Body of pancreas (tissue), 4 donors: ENCODE results near the gene HDAC2.

ENCODE experiments used
- CTCF ChIP-seq, 7 experiments: fragments of 450-650 bp in 4 of 7; fragments of 200-600 bp in 3 of 7; sonication (generic) in 3 of 7; IDR thresholded peaks; one replicate each; pipeline ENCODE4 v1.5.1; 2016 to 2019; ENCODE audit warnings: antibody characterized with exemption in 7 of 7
- POLR2A ChIP-seq, 3 donors: fragments of 450-650 bp; IDR thresholded peaks; one replicate each; pipeline ENCODE4 v1.6.1; 2016; ENCODE audit warnings: antibody characterized with exemption in 3 of 3, mild to moderate bottlenecking in 2 of 3

- no peak for TF ChIP-seq CTCF (IDR thresholded peaks at IDR 0.05)
- no peak for TF ChIP-seq POLR2A (IDR thresholded peaks at IDR 0.05)
Observed at GRCh38 chr6:113976806-113977205, 5.9 kb upstream of the HDAC2 start.
